ENCODE measurements around the gene TIAL1. TPM values are rescaled to one million over a fixed set of nuclear protein-coding genes. Genes with fewer than 3 reads are reported as not detected.

TIAL1 gene
- total RNA-seq, 2 donors from 2014 or later: 68.7 to 74.3 TPM

DNA sequence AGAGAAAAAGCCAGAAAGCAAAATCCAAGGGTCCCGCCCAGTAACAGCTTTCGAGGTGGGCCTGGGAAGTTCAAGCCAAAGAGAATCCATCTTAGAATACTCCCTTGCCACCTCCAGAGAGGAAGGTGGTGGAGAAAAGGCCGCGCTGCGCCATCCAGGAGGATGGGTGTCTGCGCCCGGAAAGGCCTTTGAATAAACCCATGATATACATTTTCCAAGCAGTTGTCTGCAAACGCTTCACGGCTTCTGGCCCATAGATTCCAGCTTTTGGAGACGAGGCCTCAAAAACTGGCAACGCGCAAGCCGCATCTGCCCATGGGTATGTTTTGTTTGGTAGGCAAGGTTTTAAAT is 72.1 kb downstream of the TIAL1 start:
- H3K27ac ChIP-seq: no peak overlapping the region
- 92% methylated on average over 13 of the region's 13 CpGs for WGBS

GRCh38 chr10:119523895-119524719 is 72.7 kb downstream of the TIAL1 start:
- intact Hi-C loops (cut with DNase I): no loop called here
- no peak for DNase-seq (ENCODE audit: low spot score)
- no peak overlapping the region for H3K4me3 ChIP-seq
- no peaks in the 10 kb centered on the region for H3K27me3 ChIP-seq (replicated peaks; ENCODE audit: insufficient read depth)
- no peaks in the 10 kb centered on the region for H3K4me1 ChIP-seq (replicated peaks)
- no peak for TF ChIP-seq POLR2AphosphoS5 (IDR thresholded peaks at IDR 0.05)
- no peak for TF ChIP-seq POLR2A (IDR thresholded peaks at IDR 0.05)
- TF ChIP-seq, protein P1, sequence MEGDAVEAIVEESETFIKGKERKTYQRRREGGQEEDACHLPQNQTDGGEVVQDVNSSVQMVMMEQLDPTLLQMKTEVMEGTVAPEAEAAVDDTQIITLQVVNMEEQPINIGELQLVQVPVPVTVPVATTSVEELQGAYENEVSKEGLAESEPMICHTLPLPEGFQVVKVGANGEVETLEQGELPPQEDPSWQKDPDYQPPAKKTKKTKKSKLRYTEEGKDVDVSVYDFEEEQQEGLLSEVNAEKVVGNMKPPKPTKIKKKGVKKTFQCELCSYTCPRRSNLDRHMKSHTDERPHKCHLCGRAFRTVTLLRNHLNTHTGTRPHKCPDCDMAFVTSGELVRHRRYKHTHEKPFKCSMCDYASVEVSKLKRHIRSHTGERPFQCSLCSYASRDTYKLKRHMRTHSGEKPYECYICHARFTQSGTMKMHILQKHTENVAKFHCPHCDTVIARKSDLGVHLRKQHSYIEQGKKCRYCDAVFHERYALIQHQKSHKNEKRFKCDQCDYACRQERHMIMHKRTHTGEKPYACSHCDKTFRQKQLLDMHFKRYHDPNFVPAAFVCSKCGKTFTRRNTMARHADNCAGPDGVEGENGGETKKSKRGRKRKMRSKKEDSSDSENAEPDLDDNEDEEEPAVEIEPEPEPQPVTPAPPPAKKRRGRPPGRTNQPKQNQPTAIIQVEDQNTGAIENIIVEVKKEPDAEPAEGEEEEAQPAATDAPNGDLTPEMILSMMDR (IDR thresholded peaks at IDR 0.05): no peak
- 92% methylated on average over 19 of the region's 19 CpGs for WGBS
- no peaks in the 10 kb centered on the region for H3K36me3 ChIP-seq
- H3K27ac ChIP-seq: no peak overlapping the region
- no peaks in the 10 kb centered on the region for H3K9me3 ChIP-seq

More for the DNA sequence above, 72.1 kb downstream of the TIAL1 start:
- intact Hi-C loops (cut with DNase I): no loop called here
- no peak for TF ChIP-seq POLR2AphosphoS5 (IDR thresholded peaks at IDR 0.05)
- TF ChIP-seq, protein P1 (IDR thresholded peaks at IDR 0.05): no peak
- TF ChIP-seq POLR2A (IDR thresholded peaks at IDR 0.05): no peak
- no peaks in the 10 kb centered on the region for H3K4me1 ChIP-seq (replicated peaks)
- no peak overlapping the region for H3K4me3 ChIP-seq
- no peak for DNase-seq (ENCODE audit: low spot score)
- no peaks in the 10 kb centered on the region for H3K9me3 ChIP-seq
- H3K36me3 ChIP-seq: no peaks in the 10 kb centered on the region
- no peaks in the 10 kb centered on the region for H3K27me3 ChIP-seq (replicated peaks; ENCODE audit: insufficient read depth)

Other genes with a start within 250 kb of the TIAL1 start
- gene RGS10, start 54.2 kb downstream of the TIAL1 start, total RNA-seq: 10 to 100 TPM; 12.4 to 67.7 TPM
- 10 to 100 TPM; 45.4 to 56.4 TPM for gene BAG3, start 54.4 kb upstream of the TIAL1 start, total RNA-seq
- 10 to 100 TPM in 1 of 2 donors, 1 to 10 TPM in 1; 8.6 to 15.9 TPM for gene INPP5F, start 129.1 kb upstream of the TIAL1 start, total RNA-seq